Osteoblast (primary cell): ENCODE data around the gene RUNX2. TPM values are rescaled to one million over a fixed set of nuclear protein-coding genes. Genes with fewer than 3 reads are reported as not detected.

Experiments
- DNase-seq: peaks from one replicate; pipeline ENCODE4 v3.0.0; 2011; ENCODE audit warnings: low spot score, mixed read lengths; ENCODE audit not compliant: insufficient read length; ENCODE audit errors: missing footprints
- H2AFZ ChIP-seq: 2 replicates; pipeline ENCODE4 v1.6.0; 2011; ENCODE audit warnings: mild to moderate bottlenecking, low read length
- H3K27ac ChIP-seq: 2 replicates; pipeline ENCODE4 v1.5.1; 2011; ENCODE audit warnings: mild to moderate bottlenecking, low read depth, low read length, moderate library complexity
- H3K27me3 ChIP-seq: 2 replicates; pipeline ENCODE4 v1.6.0; 2012; ENCODE audit warnings: mild to moderate bottlenecking, control low read depth, inconsistent platforms, low read length, moderate library complexity; ENCODE audit not compliant: insufficient read depth
- H3K36me3 ChIP-seq: 2 replicates; pipeline ENCODE4 v1.5.1; 2011; ENCODE audit warnings: mild to moderate bottlenecking, low read length, control low read depth, moderate library complexity; ENCODE audit not compliant: insufficient read depth
- H3K4me1 ChIP-seq: 2 replicates; pipeline ENCODE4 v1.5.1; 2011; ENCODE audit warnings: mild to moderate bottlenecking, low read length, control low read depth, moderate library complexity; ENCODE audit not compliant: insufficient read depth
- H3K4me2 ChIP-seq: 2 replicates; pipeline ENCODE4 v1.6.0; 2011; ENCODE audit warnings: mild to moderate bottlenecking, low read length; ENCODE audit not compliant: insufficient read depth
- H3K4me3 ChIP-seq: fragments of 200-600 bp; sonication (generic); 3 replicates; pipeline ENCODE4 v1.5.1; 2012; ENCODE audit warnings: mild to moderate bottlenecking, low read length, inconsistent platforms; ENCODE audit not compliant: insufficient read depth
- H3K79me2 ChIP-seq: 2 replicates; pipeline ENCODE4 v1.6.0; 2012; ENCODE audit warnings: mild to moderate bottlenecking, low read length, control low read depth, inconsistent platforms; ENCODE audit not compliant: insufficient read depth
- H3K9me3 ChIP-seq: 2 replicates; pipeline ENCODE4 v1.5.1; 2011; ENCODE audit warnings: low read depth, low read length, control low read depth
- H4K20me1 ChIP-seq: 2 replicates; pipeline ENCODE4 v1.6.0; 2012; ENCODE audit warnings: mild to moderate bottlenecking, low read length, control low read depth; ENCODE audit not compliant: insufficient read depth
- total RNA-seq: library from RNA; depleted of rRNA; stranded (reverse); fragments of >200 nt; gene quantifications from 2 replicates; pipeline ENCODE4 v1.2.3, GENCODE V29; 2012
- TF ChIP-seq, protein P1 (sequence below): IDR thresholded peaks from 2 replicates; pipeline ENCODE4 v1.5.1; 2011; ENCODE audit warnings: mild to moderate bottlenecking, low read depth, low read length, moderate library complexity; ENCODE audit errors: extremely low read depth

RUNX2 gene
- total RNA-seq, 1 donor, result 30.0 TPM

DNA sequence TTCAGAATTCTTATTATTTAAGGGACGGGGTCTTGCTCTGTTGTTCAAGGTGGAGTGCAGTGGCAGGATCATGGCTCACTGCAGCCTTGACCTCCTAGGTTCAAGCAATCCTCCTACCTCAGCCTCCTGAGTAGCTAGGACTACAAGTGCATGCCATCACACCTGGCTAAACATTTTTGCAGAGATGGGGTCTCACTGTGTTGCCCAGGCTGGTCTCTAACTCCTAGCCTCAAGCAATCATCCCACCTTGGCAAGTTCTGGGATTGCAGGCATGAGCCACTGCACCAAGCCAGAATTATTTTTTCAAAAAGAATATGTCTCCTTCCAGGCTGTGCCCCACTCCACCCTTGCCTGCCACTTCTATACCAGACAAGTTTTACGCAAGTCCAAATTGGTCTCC lies 239.7 kb downstream of the RUNX2 start:
- no peak for DNase-seq
- H3K27me3 ChIP-seq, result no peaks in the 10 kb centered on the region
- H2AFZ ChIP-seq, result no peak overlapping the region
- no peaks in the 10 kb centered on the region for H3K9me3 ChIP-seq
- H3K36me3 ChIP-seq, result no peaks in the 10 kb centered on the region
- H3K4me2 ChIP-seq, result no peak overlapping the region
- H3K27ac ChIP-seq, result no peak overlapping the region
- no peak overlapping the region for H3K4me3 ChIP-seq
- no peaks in the 10 kb centered on the region for H4K20me1 ChIP-seq
- H3K79me2 ChIP-seq, result no peaks in the 10 kb centered on the region
- no peaks in the 10 kb centered on the region for H3K4me1 ChIP-seq
- TF ChIP-seq, protein P1, sequence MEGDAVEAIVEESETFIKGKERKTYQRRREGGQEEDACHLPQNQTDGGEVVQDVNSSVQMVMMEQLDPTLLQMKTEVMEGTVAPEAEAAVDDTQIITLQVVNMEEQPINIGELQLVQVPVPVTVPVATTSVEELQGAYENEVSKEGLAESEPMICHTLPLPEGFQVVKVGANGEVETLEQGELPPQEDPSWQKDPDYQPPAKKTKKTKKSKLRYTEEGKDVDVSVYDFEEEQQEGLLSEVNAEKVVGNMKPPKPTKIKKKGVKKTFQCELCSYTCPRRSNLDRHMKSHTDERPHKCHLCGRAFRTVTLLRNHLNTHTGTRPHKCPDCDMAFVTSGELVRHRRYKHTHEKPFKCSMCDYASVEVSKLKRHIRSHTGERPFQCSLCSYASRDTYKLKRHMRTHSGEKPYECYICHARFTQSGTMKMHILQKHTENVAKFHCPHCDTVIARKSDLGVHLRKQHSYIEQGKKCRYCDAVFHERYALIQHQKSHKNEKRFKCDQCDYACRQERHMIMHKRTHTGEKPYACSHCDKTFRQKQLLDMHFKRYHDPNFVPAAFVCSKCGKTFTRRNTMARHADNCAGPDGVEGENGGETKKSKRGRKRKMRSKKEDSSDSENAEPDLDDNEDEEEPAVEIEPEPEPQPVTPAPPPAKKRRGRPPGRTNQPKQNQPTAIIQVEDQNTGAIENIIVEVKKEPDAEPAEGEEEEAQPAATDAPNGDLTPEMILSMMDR, result no peak

DNA sequence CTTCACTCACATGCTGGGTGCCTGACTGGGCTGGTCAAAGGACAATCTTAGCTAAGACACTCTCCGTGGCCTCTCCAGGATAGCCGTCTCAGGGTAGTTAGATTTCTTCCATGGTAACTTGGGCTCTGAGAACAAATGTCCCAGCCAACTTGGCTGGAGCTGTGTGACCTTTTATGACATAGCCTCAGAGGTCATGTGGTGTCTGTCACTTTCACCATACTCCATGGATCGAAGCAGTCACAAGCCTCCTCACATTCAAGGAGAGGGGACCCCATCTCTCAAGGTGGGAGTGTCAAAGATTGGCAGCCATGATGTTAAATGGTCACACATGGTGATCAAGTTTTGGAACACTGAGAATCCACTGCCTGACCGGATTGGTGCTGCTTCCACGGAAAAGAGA lies 240.5 kb downstream of the RUNX2 start:
- TF ChIP-seq, protein P1, result no peak
- no peak overlapping the region for H3K27ac ChIP-seq
- no peak for DNase-seq

DNA sequence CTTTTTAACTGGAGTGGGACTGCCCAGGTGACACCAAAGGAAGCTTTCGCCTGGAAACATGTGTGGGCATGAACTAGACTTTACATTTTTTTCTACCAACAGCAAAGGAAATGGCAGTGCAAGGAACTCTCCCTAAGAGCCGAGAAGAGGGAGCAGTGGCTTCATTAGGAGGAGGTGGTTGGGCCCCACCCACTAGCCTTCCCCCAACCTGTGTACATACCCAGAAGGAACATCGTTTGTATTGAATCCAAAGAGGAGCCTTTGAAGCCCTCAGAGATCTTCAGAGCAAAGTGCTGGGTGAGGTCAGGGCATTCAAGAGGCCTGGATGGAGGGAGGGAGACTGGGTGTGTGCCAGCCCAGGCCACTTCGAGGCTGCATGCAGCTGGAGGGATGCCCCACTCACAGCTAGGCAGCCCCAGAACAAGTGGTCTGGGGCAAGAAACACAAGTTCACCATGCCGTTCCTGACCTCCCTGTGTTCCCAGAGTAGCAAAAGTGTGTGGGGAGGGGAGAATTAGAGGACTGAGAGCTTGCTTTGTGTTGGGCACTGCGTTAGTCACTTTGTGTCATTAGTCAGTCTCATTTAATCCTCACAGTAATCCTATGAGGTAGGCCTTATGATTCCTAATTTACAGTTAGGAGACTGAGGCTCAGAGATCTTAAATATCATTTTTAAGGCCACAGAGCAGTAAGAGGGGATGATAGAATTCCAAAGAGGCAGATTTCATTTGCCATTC lies 241.2 kb downstream of the RUNX2 start:
- TF ChIP-seq, protein P1, result no peak
- no peaks in the 10 kb centered on the region for H3K79me2 ChIP-seq
- H3K4me2 ChIP-seq, result no peak overlapping the region
- H3K36me3 ChIP-seq, result no peaks in the 10 kb centered on the region
- no peaks in the 10 kb centered on the region for H3K27me3 ChIP-seq
- H3K27ac ChIP-seq, result no peak overlapping the region
- no peak for DNase-seq
- no peaks in the 10 kb centered on the region for H3K9me3 ChIP-seq
- H2AFZ ChIP-seq, result no peak overlapping the region
- H3K4me1 ChIP-seq, result no peaks in the 10 kb centered on the region
- no peak overlapping the region for H3K4me3 ChIP-seq
- no peaks in the 10 kb centered on the region for H4K20me1 ChIP-seq

More for the DNA sequence above, 240.5 kb downstream of the RUNX2 start:
- no peaks in the 10 kb centered on the region for H4K20me1 ChIP-seq
- H2AFZ ChIP-seq, result no peak overlapping the region
- no peaks in the 10 kb centered on the region for H3K79me2 ChIP-seq
- H3K4me1 ChIP-seq, result no peaks in the 10 kb centered on the region
- H3K4me3 ChIP-seq, result no peak overlapping the region
- no peak overlapping the region for H3K4me2 ChIP-seq
- no peaks in the 10 kb centered on the region for H3K36me3 ChIP-seq
- no peaks in the 10 kb centered on the region for H3K9me3 ChIP-seq
- H3K27me3 ChIP-seq, result no peaks in the 10 kb centered on the region

DNA sequence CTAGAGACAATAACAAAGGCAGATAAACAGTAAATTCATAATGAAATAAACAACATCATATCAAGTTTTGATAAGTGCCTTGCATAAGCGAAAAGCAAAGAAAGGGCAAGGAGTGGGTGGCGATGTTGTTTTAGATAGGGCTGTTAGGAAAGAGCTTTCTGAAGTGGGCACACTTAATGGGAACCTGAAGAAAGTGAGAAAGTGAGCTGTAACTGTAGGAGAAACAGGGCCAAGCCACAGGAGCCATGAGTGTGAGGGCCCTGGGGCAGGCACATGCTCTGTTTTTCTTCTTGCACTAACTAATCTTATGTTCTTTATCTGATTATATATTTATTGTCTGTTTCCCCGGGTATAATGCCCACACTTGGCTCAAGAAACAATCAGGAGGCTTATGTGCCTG lies 243.0 kb downstream of the RUNX2 start:
- no peak overlapping the region for H3K4me2 ChIP-seq
- H3K79me2 ChIP-seq, result no peaks in the 10 kb centered on the region
- no peak overlapping the region for H3K4me3 ChIP-seq
- no peak overlapping the region for H2AFZ ChIP-seq
- no peaks in the 10 kb centered on the region for H3K27me3 ChIP-seq
- TF ChIP-seq, protein P1, result no peak
- no peak overlapping the region for H3K27ac ChIP-seq
- H3K36me3 ChIP-seq, result no peaks in the 10 kb centered on the region
- H3K9me3 ChIP-seq, result no peaks in the 10 kb centered on the region
- no peak for DNase-seq
- no peaks in the 10 kb centered on the region for H3K4me1 ChIP-seq
- H4K20me1 ChIP-seq, result no peaks in the 10 kb centered on the region
